ENCODE measurements around the gene KRT16. TPM values are rescaled to one million over a fixed set of nuclear protein-coding genes. Genes with fewer than 3 reads are reported as not detected.

KRT16 gene
- polyA plus RNA-seq, 1 donor (not counting 4 experiments of a cell fraction or from before 2014, with no cell fraction given), result 1,851 TPM

- dilution Hi-C loops (cut with MboI; ENCODE audit: extremely low pct_ligation_motif_present, low sequenced_read_pairs), result no loop called here
- H3K9me3 ChIP-seq (ENCODE audit: control insufficient read depth, low read depth, low read length), result no peaks in the 10 kb centered on the region
- TF ChIP-seq, protein P1, sequence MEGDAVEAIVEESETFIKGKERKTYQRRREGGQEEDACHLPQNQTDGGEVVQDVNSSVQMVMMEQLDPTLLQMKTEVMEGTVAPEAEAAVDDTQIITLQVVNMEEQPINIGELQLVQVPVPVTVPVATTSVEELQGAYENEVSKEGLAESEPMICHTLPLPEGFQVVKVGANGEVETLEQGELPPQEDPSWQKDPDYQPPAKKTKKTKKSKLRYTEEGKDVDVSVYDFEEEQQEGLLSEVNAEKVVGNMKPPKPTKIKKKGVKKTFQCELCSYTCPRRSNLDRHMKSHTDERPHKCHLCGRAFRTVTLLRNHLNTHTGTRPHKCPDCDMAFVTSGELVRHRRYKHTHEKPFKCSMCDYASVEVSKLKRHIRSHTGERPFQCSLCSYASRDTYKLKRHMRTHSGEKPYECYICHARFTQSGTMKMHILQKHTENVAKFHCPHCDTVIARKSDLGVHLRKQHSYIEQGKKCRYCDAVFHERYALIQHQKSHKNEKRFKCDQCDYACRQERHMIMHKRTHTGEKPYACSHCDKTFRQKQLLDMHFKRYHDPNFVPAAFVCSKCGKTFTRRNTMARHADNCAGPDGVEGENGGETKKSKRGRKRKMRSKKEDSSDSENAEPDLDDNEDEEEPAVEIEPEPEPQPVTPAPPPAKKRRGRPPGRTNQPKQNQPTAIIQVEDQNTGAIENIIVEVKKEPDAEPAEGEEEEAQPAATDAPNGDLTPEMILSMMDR (optimal IDR thresholded peaks at IDR 0.05 in 1 of 3, IDR thresholded peaks at IDR 0.05 in 1 of 3, conservative IDR thresholded peaks at IDR 0.05 in 1 of 3; ENCODE audit: extremely low read depth in 1 of 3, insufficient read depth in 2 of 3, low read length in 3 of 3), result peak; percentile 78 to 95 (median 88)
- no peak for TF ChIP-seq EZH2 (IDR thresholded peaks at IDR 0.05; ENCODE audit: low read length)
- peak overlapping the region in 2 of 3 experiments; percentile 1 to 24 for H3K4me3 ChIP-seq (ENCODE audit: control insufficient read depth in 2 of 3, extremely low read depth in 1 of 3, insufficient read depth in 2 of 3, low read depth in 1 of 3, low read length in 3 of 3)
- no peaks in the 10 kb centered on the region for H3K27me3 ChIP-seq (ENCODE audit: control insufficient read depth, extremely low read depth, insufficient read depth, low read length)
- FAIRE-seq (peak; percentile 20), DNase-seq (ENCODE audit: low read depth, low spot score) (no peak)
- peak overlapping the region; percentile 61 for H3K4me2 ChIP-seq (ENCODE audit: control insufficient read depth, extremely low read depth, insufficient read depth, low read depth, low read length)
- H3K4me1 ChIP-seq (ENCODE audit: control insufficient read depth, extremely low read depth, insufficient read depth, low read length), result peaks cover 61% of the 10 kb centered on the region
- no peaks in the 10 kb centered on the region for H4K20me1 ChIP-seq (ENCODE audit: control insufficient read depth, extremely low read depth, insufficient read depth, low read length)
- no peaks in the 10 kb centered on the region for H3K36me3 ChIP-seq (ENCODE audit: control insufficient read depth in 2 of 2, extremely low read depth in 1 of 2, insufficient read depth in 2 of 2, low read length in 2 of 2)
- no peaks in the 10 kb centered on the region for H3K9me1 ChIP-seq (ENCODE audit: control insufficient read depth, extremely low read depth, insufficient read depth, low read length)
- peak overlapping the region; percentile 100 for H3K27ac ChIP-seq (ENCODE audit: control insufficient read depth, insufficient read depth, low read length)
- H3K9ac ChIP-seq (ENCODE audit: control insufficient read depth, extremely low read depth, insufficient read depth, low read length), result peak overlapping the region; percentile 74
- H3K79me2 ChIP-seq (ENCODE audit: control insufficient read depth, insufficient read depth, low read length), result peaks cover 3% of the 10 kb centered on the region
- peak overlapping the region; percentile 87 for H2AFZ ChIP-seq (ENCODE audit: control insufficient read depth, low read length)
Observed at GRCh38 chr17:41647940-41648410, 35.4 kb upstream of the KRT16 start.

GRCh38 chr17:41647038-41647813 is 34.7 kb upstream of the KRT16 start:
- Histone ChIP-seq H3K27ac (ENCODE audit: control insufficient read depth, insufficient read depth, low read length) (peak overlapping the region; percentile 100), H3K4me3 (ENCODE audit: control insufficient read depth in 2 of 3, extremely low read depth in 1 of 3, insufficient read depth in 2 of 3, low read depth in 1 of 3, low read length in 3 of 3) (peak overlapping the region; percentile 1 to 19 (median 18)), H3K27me3 (ENCODE audit: control insufficient read depth, extremely low read depth, insufficient read depth, low read length) (no peaks in the 10 kb centered on the region), H4K20me1 (ENCODE audit: control insufficient read depth, extremely low read depth, insufficient read depth, low read length) (no peaks in the 10 kb centered on the region), H3K9ac (ENCODE audit: control insufficient read depth, extremely low read depth, insufficient read depth, low read length) (peak overlapping the region; percentile 74), H3K36me3 (ENCODE audit: control insufficient read depth in 2 of 2, extremely low read depth in 1 of 2, insufficient read depth in 2 of 2, low read length in 2 of 2) (no peaks in the 10 kb centered on the region), H3K9me3 (ENCODE audit: control insufficient read depth, low read depth, low read length) (no peaks in the 10 kb centered on the region), H3K79me2 (ENCODE audit: control insufficient read depth, insufficient read depth, low read length) (peaks cover 3% of the 10 kb centered on the region), H2AFZ (ENCODE audit: control insufficient read depth, low read length) (peak overlapping the region; percentile 71), H3K4me2 (ENCODE audit: control insufficient read depth, extremely low read depth, insufficient read depth, low read depth, low read length) (peak overlapping the region; percentile 61), H3K4me1 (ENCODE audit: control insufficient read depth, extremely low read depth, insufficient read depth, low read length) (peaks cover 61% of the 10 kb centered on the region), H3K9me1 (ENCODE audit: control insufficient read depth, extremely low read depth, insufficient read depth, low read length) (no peaks in the 10 kb centered on the region)
- DNase-seq (ENCODE audit: low read depth, low spot score) (no peak), FAIRE-seq (no peak)
- TF ChIP-seq EZH2 (IDR thresholded peaks at IDR 0.05; ENCODE audit: low read length), result no peak
- TF ChIP-seq, protein P1 (optimal IDR thresholded peaks at IDR 0.05 in 1 of 3, IDR thresholded peaks at IDR 0.05 in 1 of 3, conservative IDR thresholded peaks at IDR 0.05 in 1 of 3; ENCODE audit: extremely low read depth in 1 of 3, insufficient read depth in 2 of 3, low read length in 3 of 3), result peak in 1 of 3 experiments; percentile 33
- dilution Hi-C loops (cut with MboI; ENCODE audit: extremely low pct_ligation_motif_present, low sequenced_read_pairs), result no loop called here
